HG03558 (cell line): ENCODE measurements around the gene TUBA3D.
"Not testable (repeated sequence)": the region's sequence is repeated elsewhere in the genome, so short reads cannot be mapped to it uniquely, and the experiment has no call there.

Experiments
- ATAC-seq: cut with Tn5 transposase; IDR thresholded peaks from one replicate; pipeline ENCODE4 v1.9.1; 2021; ENCODE audit warnings: moderate number of reproducible peaks; ENCODE audit not compliant: unreplicated experiment; ENCODE audit errors: extremely low read depth

Gene TUBA3D

DNA sequence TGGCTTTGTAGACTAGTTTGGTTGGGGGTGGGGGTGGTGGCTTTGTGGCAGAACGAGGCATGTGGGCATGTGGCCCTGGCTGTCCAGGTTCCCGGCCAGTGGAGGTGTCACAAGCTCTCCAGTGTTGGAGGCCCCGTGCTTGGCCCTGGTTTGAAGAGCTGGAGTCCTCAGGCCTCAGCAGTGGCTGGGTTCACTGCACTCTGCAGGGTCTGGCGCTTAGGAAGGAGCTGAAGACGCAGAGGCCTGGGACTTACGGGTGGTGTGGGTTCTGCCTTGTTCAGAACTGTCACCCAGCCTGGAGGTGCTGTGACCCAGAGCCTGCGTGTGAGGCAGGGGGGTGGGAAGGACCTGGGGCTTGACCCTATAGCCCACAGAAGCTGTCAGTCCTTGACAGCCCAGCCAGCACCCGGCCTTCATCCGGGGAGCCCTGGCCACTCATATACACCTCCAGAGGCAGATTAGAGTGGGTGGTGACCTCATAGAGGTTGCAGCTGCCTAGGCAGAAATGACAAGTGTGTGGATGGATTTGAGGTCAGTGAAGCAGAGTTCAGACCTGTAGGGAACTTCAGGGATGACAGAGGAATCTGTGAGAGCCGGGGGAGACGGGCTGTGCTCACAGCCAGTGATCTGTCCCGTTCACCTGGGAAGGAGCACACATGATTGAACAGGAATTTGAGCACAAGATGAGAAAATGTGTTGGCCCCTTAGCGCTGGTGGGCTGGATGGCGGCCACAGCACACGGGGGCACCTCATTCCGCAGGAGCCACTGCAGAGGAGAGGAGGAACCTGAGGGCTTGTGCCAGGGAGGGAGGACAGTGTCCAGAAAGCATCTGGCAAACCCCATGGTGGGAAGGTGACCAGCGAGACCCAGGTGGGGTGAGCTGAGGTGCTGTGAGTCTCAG, 36.3 kb downstream of the TUBA3D start:
- not testable (repeated sequence) for ATAC-seq

DNA sequence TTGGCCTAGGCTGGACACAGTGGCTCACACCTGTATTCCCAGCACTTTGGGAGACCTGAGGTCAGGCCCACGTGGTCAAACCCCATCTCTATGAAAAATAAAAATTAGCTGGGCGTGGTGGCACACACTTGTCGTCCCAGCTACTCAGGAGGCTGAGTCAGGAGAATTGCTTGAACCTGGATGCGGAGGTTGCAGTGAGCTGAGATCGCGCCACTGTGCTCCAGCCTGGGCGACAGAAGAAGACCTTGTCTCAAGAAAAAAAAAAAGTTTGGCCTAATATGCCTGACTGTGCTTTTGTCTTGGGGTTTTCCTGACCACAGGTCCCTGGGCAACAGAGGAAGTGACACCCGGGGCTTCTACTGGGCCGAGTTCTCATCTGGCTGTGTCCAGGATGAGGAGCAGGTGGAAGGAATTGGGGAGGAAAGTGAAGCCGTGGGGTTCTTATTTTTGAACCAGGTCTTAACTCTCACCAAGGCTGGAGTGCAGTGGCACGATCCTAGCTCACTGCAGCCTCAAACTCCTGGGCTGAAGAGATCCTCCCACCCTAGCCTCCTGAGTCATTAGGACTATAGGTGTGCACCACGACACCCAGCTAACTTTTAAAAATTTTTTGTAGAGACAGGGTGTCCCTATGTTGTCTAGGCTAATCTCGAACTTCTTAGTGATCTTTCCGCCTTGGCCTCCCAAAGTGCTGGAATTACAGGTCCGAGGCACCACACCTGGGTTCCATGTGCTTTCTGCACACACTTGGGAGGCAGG, 38.7 kb downstream of the TUBA3D start:
- peak; percentile 38 for ATAC-seq

- ATAC-seq: not testable (repeated sequence)
Observed at GRCh38 chr2:131515235-131515634, 39.3 kb downstream of the TUBA3D start.

DNA sequence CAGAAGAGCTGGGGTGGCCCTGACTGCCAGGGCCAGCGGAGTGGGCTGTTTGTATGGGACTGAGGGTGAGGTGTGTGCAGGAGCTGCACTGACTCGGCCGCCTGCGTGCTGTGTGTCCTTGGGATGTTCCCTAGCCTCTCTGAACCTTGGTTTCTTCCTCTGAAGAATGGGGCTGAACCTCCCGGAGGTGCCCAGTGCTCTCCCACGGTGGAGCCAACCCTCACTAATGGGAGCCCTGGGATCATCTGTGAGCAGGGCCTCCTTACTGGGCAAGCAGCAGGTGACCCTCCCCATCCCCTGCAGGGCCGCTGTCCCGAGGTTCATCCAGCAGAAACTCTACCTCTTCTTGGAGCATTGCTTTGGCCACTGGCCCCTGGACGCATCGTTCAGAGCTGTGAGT, 40.1 kb downstream of the TUBA3D start:
- ATAC-seq: no peak

- ATAC-seq: not testable (repeated sequence)
Observed at GRCh38 chr2:131516621-131517020, 40.7 kb downstream of the TUBA3D start.

DNA sequence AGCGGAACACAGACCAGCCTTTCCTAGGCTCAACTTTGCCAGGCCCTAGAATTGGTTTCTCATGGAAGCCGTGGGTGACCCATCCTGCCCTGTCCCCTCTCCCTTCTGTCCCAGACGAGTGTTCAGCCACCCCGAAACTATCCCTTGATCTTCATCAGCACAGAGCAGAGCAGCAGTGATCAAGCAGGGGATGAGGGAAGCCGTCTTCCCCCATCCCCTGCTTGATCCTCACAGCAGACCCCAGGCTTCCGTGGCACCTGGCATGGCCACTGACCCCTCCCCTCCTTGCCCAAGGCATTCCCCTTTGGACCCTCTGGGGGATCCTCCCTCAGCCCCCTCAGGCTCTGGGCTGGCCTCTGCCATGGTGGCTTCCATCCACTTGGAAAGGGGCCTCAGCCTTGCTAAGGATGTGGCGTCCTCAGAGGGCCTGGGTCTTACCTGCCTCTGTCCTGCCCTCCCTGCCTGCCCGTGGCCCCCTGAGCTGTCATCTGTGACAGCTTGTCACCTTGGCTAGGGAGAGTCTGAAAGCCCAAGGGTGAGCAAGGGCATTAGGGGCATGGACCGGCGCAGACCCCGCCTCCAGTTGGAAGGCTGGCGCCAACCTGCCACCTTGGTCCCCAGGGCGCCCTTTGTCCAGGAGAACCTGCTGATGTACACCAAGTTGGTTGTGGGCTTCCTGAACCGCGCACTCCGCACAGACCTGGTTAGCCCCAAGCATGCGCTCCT, 41.4 kb downstream of the TUBA3D start:
- no peak for ATAC-seq

- not testable (repeated sequence) for ATAC-seq
Observed at GRCh38 chr2:131517856-131518255, 41.9 kb downstream of the TUBA3D start.

GRCh38 chr2:131518531-131518930, 42.6 kb downstream of the TUBA3D start:
- not testable (repeated sequence) for ATAC-seq

DNA sequence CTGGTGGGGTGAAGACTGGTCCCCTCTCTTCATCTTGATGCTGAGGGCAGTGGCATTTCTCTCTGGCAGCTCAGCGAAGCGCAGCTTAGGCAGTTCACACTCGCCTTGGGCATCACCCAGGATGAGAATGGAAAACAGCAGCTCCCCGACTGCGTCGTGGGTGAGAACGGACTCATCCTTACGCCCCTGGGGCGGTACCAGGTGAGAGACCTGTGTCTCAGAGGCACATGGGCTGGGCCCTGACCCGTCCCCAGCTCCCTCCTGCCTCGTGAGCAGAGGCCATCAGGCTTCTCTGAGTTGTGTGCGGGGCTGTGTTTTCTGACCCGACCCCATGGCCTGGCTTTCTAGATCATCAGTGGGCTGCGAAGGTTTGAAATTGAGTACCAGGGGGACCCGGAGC, 43.5 kb downstream of the TUBA3D start:
- no peak for ATAC-seq

- ATAC-seq: not testable (repeated sequence)
Observed at GRCh38 chr2:131519871-131520470, 44.1 kb downstream of the TUBA3D start.

DNA sequence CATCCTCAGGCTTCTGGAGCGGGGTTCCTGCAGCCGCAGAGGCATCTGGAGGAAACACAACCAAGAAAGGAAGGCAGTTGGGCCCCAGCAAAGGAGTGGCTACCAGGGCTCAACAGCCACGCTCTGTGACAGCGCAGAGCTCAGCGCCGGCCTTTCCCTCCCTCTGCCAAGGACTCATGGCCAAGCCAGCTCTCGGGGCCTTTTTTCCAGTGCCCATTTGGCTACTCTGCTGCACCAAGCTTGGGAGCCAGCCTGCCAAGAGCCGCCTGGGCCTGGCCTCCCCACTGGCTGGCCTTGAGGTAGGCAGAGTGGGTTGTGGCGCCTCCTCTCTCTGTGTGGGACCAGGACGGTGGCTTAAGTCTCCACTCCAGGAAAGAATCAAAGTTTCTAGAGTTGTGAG, 44.6 kb downstream of the TUBA3D start:
- no peak for ATAC-seq

DNA sequence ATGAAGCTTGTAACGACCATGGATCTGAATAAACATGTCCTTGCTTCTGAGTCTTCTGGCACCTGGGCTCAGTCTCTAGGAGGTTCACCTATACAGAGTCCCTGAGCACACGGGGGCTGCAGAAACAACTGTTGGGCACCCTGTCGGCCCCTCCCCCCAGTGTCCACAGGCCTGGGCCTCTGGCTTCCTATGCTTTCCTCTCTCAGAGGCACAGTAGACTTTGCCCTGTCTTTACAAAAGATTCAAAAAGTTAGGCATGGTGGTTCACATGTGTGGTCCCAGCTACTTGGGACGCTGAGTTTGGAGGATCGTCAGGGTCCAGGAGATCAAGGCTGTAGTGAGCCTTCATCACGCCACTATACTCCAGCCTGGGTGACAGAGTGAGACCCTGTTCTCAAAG, 45.6 kb downstream of the TUBA3D start:
- ATAC-seq: not testable (repeated sequence)

DNA sequence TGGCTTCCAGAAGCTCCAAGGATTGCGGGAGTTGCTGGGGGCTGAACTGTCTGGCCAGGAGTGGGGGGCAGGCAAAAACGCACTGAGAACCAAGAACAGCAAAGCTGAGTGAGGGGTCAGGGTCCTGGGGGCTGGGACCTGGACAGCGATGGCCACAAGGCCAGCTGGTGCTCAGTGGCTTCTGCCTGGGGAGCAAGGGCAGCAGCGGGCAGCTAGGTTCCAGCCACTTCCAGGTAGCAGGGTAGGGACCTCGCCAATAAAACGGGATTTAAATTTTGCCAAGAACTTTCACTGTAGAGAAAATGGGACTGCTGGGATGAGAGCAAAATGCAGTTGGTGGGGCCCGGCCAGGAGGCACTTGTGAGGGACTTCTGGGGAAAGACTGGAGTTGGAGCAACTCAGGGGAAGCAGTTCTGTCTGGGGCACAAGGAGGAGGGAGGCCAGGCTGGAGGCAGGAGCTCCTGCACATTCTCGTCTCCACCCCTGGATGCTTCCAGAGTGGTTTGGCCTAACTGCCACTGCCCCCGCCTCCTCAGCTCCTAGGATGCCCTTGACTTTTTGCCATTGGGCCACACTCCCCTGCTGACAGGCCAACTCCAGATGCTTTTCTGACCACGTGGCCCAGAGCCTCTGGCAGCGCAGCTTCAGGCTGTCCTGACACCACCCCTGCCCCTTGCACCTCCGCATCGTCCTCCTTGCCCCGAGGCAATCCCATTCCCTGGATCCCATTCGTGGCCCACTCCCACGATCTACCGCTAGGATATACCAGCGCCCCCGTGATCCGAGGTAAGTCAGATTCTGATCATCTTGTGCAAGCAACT, 46.3 kb downstream of the TUBA3D start:
- ATAC-seq: no peak

GRCh38 chr2:131525256-131525655, 49.3 kb downstream of the TUBA3D start:
- not testable (repeated sequence) for ATAC-seq

- ATAC-seq: peak; percentile 78
Observed at GRCh38 chr2:131527131-131528001, 51.4 kb downstream of the TUBA3D start, which contains the start of gene CCDC74A. Gene CCDC74A (plus strand): TSS chr2:131527888. CDS start chr2:131527971, 83 bp downstream.

DNA sequence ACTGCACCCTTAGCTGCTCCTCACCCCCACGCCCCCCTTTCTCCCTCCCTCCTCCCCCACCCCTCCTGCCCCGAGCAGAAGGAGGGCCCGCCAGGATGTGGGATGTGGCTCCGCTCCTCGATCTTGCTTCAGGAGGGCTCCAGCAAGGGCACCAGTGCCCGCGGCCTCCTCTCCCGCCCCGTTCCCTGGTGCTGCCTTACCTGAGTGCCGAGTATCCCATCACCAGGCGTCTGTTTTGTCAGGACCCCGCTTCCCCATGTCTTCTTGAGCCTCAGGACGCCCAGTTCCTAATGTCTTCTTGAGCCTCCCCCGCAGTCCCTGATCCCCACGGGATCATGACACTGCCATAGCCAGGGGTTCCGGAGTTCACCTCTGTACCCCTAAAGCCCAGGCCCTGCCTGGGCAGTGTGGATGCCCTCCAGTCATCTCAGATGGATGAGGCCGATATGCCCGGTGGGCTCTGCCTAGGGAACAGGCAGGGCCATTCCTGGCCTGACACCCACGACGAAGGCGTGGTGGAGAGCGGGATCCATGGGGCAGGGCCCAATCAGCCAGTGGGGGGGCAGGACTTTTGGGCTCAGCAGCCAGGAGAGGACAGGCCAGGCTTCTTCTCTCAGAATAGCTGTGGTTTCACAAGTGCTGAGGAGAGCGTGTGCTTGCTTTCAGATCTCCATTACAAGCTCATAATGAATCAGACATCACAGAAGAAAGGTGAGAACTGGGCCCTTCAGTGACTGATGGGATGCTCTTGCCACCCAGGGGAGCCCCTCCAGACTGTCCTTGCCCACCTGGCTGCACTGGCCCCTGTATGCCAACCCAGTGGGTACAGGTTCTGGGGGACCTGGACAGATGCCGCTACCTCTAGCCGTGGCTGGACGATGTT, 53.3 kb downstream of the TUBA3D start:
- ATAC-seq: peak; percentile 52

DNA sequence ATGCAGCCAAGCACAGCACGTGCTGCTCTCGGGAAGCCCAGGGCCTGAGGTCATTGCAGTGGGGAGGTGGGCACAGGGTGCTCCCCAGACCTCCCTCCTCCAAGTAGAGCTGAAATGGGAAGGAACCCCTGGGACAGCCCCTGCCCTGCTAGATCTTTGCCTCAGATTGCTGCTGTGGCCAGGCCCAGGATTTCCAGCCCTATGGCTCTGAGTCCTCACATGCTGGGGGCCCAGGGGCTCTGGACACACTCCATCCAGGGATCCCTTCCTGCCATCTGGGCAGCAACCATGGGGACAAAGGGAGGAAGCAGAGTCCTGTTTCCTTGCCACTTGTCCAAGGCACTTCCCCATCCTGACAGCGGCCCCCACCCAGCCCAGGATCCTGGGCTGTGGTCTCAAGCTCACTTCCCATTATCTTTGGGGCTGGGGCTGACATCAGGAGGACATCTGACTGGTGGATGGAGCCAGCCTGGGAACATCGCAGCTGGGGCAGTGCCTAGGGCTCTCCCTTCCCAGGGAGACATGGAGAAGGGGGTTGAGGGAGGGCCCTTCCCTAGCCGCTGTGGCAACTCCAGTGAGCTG, 54.0 kb downstream of the TUBA3D start:
- not testable (repeated sequence) for ATAC-seq
